RPMI8226 (cell line): ENCODE measurements around the gene GATA2.

Source experiments
- DNase-seq: peaks from one replicate; pipeline ENCODE4 v3.0.0-alpha.2; 2015

GATA2 gene

GRCh38 chr3:128487813-128488635 is 5.0 kb downstream of the GATA2 start:
- peak; percentile 30 for DNase-seq

- DNase-seq = no peak
Measured at GRCh38 chr3:128487538-128487812, 5.5 kb downstream of the GATA2 start.

GRCh38 chr3:128486681-128487537 is 6.1 kb downstream of the GATA2 start:
- DNase-seq = no peak

- no peak for DNase-seq
Measured at GRCh38 chr3:128486205-128486628, 6.8 kb downstream of the GATA2 start.

GRCh38 chr3:128485282-128486204 is 7.5 kb downstream of the GATA2 start:
- no peak for DNase-seq

GRCh38 chr3:128484404-128485281 is 8.4 kb downstream of the GATA2 start:
- DNase-seq = no peak

GRCh38 chr3:128483657-128484403 is 9.2 kb downstream of the GATA2 start:
- no peak for DNase-seq

- no peak for DNase-seq
Measured at GRCh38 chr3:128482666-128483656, 10.0 kb downstream of the GATA2 start.

- DNase-seq = no peak
Measured at GRCh38 chr3:128482175-128482574, 10.8 kb downstream of the GATA2 start.

- DNase-seq = no peak
Measured at GRCh38 chr3:128481438-128481942, 11.5 kb downstream of the GATA2 start.

GRCh38 chr3:128480717-128481437 is 12.1 kb downstream of the GATA2 start:
- no peak for DNase-seq

- DNase-seq = no peak
Measured at GRCh38 chr3:128480278-128480677, 12.7 kb downstream of the GATA2 start.

- no peak for DNase-seq
Measured at GRCh38 chr3:128479558-128480086, 13.4 kb downstream of the GATA2 start.

GRCh38 chr3:128478576-128479506 is 14.2 kb downstream of the GATA2 start:
- DNase-seq = no peak

GRCh38 chr3:128476659-128477058 is 16.3 kb downstream of the GATA2 start:
- DNase-seq = no peak

GRCh38 chr3:128475355-128475754 is 17.6 kb downstream of the GATA2 start:
- no peak for DNase-seq

GRCh38 chr3:128473737-128474136 is 19.3 kb downstream of the GATA2 start:
- no peak for DNase-seq

GRCh38 chr3:128473180-128473519 is 19.9 kb downstream of the GATA2 start:
- no peak for DNase-seq
